Endodermal cell (in vitro differentiated cells): ENCODE data around the gene FANCL. TPM values are rescaled to one million over a fixed set of nuclear protein-coding genes. Genes with fewer than 3 reads are reported as not detected.
"Not testable (repeated sequence)": the region's sequence is repeated elsewhere in the genome, so short reads cannot be mapped to it uniquely, and the experiment has no call there.

ENCODE experiments used
- DNase-seq: peaks from one replicate; pipeline ENCODE4 v3.0.0-alpha.2; 2017
- H3K27ac ChIP-seq: 2 replicates; pipeline ENCODE4 v1.5.1; 2013; ENCODE audit warnings: mild to moderate bottlenecking, low read depth, low read length, moderate library complexity
- H3K27me3 ChIP-seq: 2 replicates; pipeline ENCODE4 v1.6.1; 2013; ENCODE audit warnings: mild to moderate bottlenecking, low read length, moderate library complexity; ENCODE audit not compliant: insufficient read depth, control insufficient read depth, poor library complexity, severe bottlenecking
- H3K36me3 ChIP-seq: 2 replicates; pipeline ENCODE4 v1.7.0; 2013; ENCODE audit warnings: mild to moderate bottlenecking, low read length, moderate library complexity; ENCODE audit not compliant: control insufficient read depth, insufficient read depth
- H3K4me1 ChIP-seq: one replicate; pipeline ENCODE4 v1.7.0; 2013; ENCODE audit warnings: low read length; ENCODE audit not compliant: control insufficient read depth, insufficient read depth
- H3K4me3 ChIP-seq: 2 replicates; pipeline ENCODE4 v1.5.1; 2013; ENCODE audit warnings: mild to moderate bottlenecking, low read length, moderate library complexity
- H3K9ac ChIP-seq: 2 replicates; pipeline ENCODE4 v1.6.1; 2013; ENCODE audit warnings: mild to moderate bottlenecking, low read length, moderate library complexity; ENCODE audit not compliant: poor library complexity, severe bottlenecking; ENCODE audit errors: extremely low read depth
- H3K9me3 ChIP-seq: 2 replicates; pipeline ENCODE4 v1.6.1; 2013; ENCODE audit warnings: mild to moderate bottlenecking, low read length, moderate library complexity; ENCODE audit not compliant: control insufficient read depth
- H3K27ac Mint-ChIP-seq: 2 replicates; pipeline ENCODE4 v1.8.0; 2020; ENCODE audit warnings: mixed read lengths
- H3K27me3 Mint-ChIP-seq: 2 replicates; pipeline ENCODE4 v1.8.0; 2021; ENCODE audit warnings: mild to moderate bottlenecking, mixed read lengths; ENCODE audit not compliant: insufficient read depth
- H3K36me3 Mint-ChIP-seq: 2 replicates; pipeline ENCODE4 v1.8.0; 2020; ENCODE audit warnings: low read depth, mixed read lengths
- H3K4me1 Mint-ChIP-seq: 2 replicates; pipeline ENCODE4 v1.8.0; 2020; ENCODE audit warnings: mixed read lengths
- H3K4me3 Mint-ChIP-seq: 2 replicates; pipeline ENCODE4 v1.8.0; 2020; ENCODE audit warnings: mild to moderate bottlenecking, moderate library complexity, mixed read lengths
- H3K9me3 Mint-ChIP-seq: 2 replicates; pipeline ENCODE4 v1.8.0; 2020; ENCODE audit warnings: mild to moderate bottlenecking, mixed read lengths
- CTCF ChIP-seq: fragments of 200-600 bp; sonication (generic); conservative IDR thresholded peaks from 2 replicates; pipeline ENCODE4 v1.5.0; 2021; ENCODE audit warnings: antibody characterized with exemption, mild to moderate bottlenecking
- WGBS, 2 experiments: methylation state at CpG; one replicate each; pipeline versions ENCODE4 v1.1.5 to v1.1.7; 2013; ENCODE audit warnings: missing lambda C conversion rate in 2 of 2, mixed read lengths in 1 of 2; ENCODE audit not compliant: insufficient coverage in 1 of 2, insufficient read length in 1 of 2; 5-methylcytosine and 5-hydroxymethylcytosine counted together
- total RNA-seq, 2 donors: library from RNA; stranded (reverse); fragmentation: NEBNext Ultra II Directional in 1 of 2; extraction: Animal tissue kit (Norgen Biotek cat#: 25700) in 1 of 2; gene quantifications; 2 replicates in 1 of 2; 3 replicates in 1 of 2; pipeline ENCODE4 v1.2.1, GENCODE V29; 2021

The FANCL gene
- total RNA-seq, 2 donors from 2014 or later, result 64.0 to 85.2 TPM

DNA sequence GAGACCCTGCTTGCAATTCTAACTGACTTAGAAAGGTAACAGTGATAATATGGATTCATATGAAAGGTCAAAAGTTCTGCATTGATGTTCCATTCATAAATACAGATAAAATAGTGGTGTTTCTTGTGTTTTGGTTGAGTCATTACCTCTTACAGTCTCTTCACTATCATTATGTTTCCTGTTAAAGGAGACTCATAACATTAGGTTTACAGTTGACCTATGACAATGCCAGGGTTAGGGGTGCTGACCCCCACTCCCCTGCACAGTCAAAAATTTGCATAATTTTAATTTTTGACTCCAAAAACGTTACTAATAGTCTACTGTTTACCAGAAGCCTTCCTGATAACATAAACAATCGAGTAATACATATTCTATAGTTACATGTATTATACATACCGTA is 119.1 kb downstream of the FANCL start:
- peaks cover 27% of the 10 kb centered on the region for H3K9me3 Mint-ChIP-seq
- H3K27ac Mint-ChIP-seq, result no peak overlapping the region

GRCh38 chr2:58120626-58121229 is 120.4 kb downstream of the FANCL start:
- Mint-ChIP-seq H3K4me1 (peaks cover 1% of the 10 kb centered on the region), H3K4me3 (no peak overlapping the region)
- WGBS, 2 experiments, result 95% methylated on average over 5 of the region's 5 CpGs; no CpG with 5 or more reads in 1 of the 2 experiments

More for the DNA sequence above, 119.1 kb downstream of the FANCL start:
- H3K36me3 Mint-ChIP-seq, result peaks cover 42% of the 10 kb centered on the region
- no peaks in the 10 kb centered on the region for H3K27me3 Mint-ChIP-seq
- no peaks in the 10 kb centered on the region for H3K4me1 Mint-ChIP-seq
- Histone ChIP-seq H3K27me3 (no peaks in the 10 kb centered on the region), H3K36me3 (peaks cover 12% of the 10 kb centered on the region), H3K27ac (no peak overlapping the region), H3K9ac (no peak overlapping the region), H3K4me3 (no peak overlapping the region), H3K4me1 (no peaks in the 10 kb centered on the region), H3K9me3 (peaks cover 10% of the 10 kb centered on the region)
- no peak for TF ChIP-seq CTCF
- H3K4me3 Mint-ChIP-seq, result no peak overlapping the region
- DNase-seq, result no peak
- 60 to 82% methylated on average over 1 of the region's 3 CpGs for WGBS, 2 experiments

GRCh38 chr2:58113563-58113962 is 127.6 kb downstream of the FANCL start:
- peak; percentile 40 for DNase-seq
- H3K27ac Mint-ChIP-seq, H3K27me3 ChIP-seq, H3K9ac ChIP-seq, H3K9me3 ChIP-seq, H3K27ac ChIP-seq, H3K27me3 Mint-ChIP-seq, H3K4me3 ChIP-seq, H3K4me3 Mint-ChIP-seq, H3K4me1 ChIP-seq, H3K36me3 ChIP-seq: not testable (repeated sequence)
- peaks cover 25% of the 10 kb centered on the region for H3K9me3 Mint-ChIP-seq
- peaks cover 23% of the 10 kb centered on the region for H3K4me1 Mint-ChIP-seq
- H3K36me3 Mint-ChIP-seq, result peaks cover 31% of the 10 kb centered on the region
- 92 to 100% methylated on average over 1 to 7 of the region's 9 CpGs for WGBS, 2 experiments

More at GRCh38 chr2:58120626-58121229, 120.4 kb downstream of the FANCL start:
- Histone ChIP-seq H3K36me3 (peaks cover 12% of the 10 kb centered on the region), H3K9me3 (peaks cover 10% of the 10 kb centered on the region), H3K4me1 (no peaks in the 10 kb centered on the region), H3K27me3 (no peaks in the 10 kb centered on the region), H3K9ac (no peak overlapping the region), H3K27ac (no peak overlapping the region), H3K4me3 (no peak overlapping the region)
- H3K36me3 Mint-ChIP-seq, result peaks cover 53% of the 10 kb centered on the region
- H3K27me3 Mint-ChIP-seq, result no peaks in the 10 kb centered on the region
- DNase-seq, result no peak
- no peak overlapping the region for H3K27ac Mint-ChIP-seq
- TF ChIP-seq CTCF, result no peak
- H3K9me3 Mint-ChIP-seq, result peaks cover 34% of the 10 kb centered on the region

- TF ChIP-seq CTCF, result peak; percentile 70
- DNase-seq, result peak; percentile 79
- H3K36me3 ChIP-seq, result no peaks in the 10 kb centered on the region
- no peaks in the 10 kb centered on the region for H3K4me1 ChIP-seq
- no peaks in the 10 kb centered on the region for H3K27me3 ChIP-seq
- no peaks in the 10 kb centered on the region for H3K27me3 Mint-ChIP-seq
- H3K4me1 Mint-ChIP-seq, result peaks cover 28% of the 10 kb centered on the region
- H3K27ac ChIP-seq, result no peak overlapping the region
- no peak overlapping the region for H3K9ac ChIP-seq
- 92 to 97% methylated on average over 3 to 6 of the region's 6 CpGs for WGBS, 2 experiments
- no peak overlapping the region for H3K4me3 ChIP-seq
- no peaks in the 10 kb centered on the region for H3K9me3 ChIP-seq
- no peak overlapping the region for H3K4me3 Mint-ChIP-seq
- H3K36me3 Mint-ChIP-seq, result peaks cover 6% of the 10 kb centered on the region
- no peak overlapping the region for H3K27ac Mint-ChIP-seq
- peaks cover 3% of the 10 kb centered on the region for H3K9me3 Mint-ChIP-seq
Observed at GRCh38 chr2:58110765-58111164, 130.4 kb downstream of the FANCL start.
